Embryonic facial prominence (tissue), 1 donor: ENCODE measurements around the gene CUX1.

Experiments
- DNase-seq: peaks from one replicate; pipeline ENCODE4 v3.0.0-alpha.2; 2016; ENCODE audit errors: extremely low spot score

CUX1 gene, protein sequence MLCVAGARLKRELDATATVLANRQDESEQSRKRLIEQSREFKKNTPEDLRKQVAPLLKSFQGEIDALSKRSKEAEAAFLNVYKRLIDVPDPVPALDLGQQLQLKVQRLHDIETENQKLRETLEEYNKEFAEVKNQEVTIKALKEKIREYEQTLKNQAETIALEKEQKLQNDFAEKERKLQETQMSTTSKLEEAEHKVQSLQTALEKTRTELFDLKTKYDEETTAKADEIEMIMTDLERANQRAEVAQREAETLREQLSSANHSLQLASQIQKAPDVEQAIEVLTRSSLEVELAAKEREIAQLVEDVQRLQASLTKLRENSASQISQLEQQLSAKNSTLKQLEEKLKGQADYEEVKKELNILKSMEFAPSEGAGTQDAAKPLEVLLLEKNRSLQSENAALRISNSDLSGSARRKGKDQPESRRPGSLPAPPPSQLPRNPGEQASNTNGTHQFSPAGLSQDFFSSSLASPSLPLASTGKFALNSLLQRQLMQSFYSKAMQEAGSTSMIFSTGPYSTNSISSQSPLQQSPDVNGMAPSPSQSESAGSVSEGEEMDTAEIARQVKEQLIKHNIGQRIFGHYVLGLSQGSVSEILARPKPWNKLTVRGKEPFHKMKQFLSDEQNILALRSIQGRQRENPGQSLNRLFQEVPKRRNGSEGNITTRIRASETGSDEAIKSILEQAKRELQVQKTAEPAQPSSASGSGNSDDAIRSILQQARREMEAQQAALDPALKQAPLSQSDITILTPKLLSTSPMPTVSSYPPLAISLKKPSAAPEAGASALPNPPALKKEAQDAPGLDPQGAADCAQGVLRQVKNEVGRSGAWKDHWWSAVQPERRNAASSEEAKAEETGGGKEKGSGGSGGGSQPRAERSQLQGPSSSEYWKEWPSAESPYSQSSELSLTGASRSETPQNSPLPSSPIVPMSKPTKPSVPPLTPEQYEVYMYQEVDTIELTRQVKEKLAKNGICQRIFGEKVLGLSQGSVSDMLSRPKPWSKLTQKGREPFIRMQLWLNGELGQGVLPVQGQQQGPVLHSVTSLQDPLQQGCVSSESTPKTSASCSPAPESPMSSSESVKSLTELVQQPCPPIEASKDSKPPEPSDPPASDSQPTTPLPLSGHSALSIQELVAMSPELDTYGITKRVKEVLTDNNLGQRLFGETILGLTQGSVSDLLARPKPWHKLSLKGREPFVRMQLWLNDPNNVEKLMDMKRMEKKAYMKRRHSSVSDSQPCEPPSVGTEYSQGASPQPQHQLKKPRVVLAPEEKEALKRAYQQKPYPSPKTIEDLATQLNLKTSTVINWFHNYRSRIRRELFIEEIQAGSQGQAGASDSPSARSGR (N-terminal part only)

DNA sequence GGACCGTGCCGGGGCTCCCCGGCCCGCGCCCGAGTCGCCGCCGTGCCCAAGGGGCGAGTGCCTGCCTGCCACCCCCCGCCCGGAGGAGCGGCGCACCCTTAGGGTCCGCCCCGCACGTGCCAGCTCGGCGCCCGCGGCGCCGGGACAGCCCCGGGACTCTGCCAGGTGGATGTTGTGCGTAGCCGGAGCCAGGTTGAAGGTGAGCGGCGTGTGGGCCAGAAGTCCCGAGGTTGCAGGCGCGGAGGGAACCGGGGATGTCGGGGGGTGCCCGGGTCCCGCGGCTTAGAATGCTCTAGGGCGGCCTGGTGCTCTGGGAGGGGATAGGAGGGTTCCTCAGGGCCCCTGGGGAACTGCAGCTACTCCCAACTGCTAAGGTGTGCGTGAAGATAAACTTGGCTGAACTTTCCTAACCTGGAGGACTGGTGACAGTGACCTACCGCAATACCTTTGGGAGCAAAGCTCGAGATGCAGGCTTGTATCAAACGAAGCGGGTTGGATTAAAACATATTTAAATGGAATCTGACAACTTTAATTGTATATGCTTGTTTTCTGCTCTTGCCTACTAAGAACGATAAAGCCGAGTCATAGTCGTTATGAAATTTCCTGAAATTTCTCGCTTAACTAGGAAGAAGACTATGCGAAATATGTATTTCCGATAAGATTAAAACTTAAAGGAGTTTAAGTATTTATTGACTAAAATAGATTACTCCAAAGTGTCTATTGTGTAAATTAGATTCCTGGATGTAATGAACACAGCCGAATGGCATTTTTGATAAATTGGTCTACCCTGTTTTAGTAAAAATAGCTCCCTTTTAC is at the start of gene CUX1:
TSS of gene CUX1 (plus strand) at position 156 of the 816 bp plus-strand sequence. CDS start at position 170, 14 bp downstream.
- no peak for DNase-seq

DNA sequence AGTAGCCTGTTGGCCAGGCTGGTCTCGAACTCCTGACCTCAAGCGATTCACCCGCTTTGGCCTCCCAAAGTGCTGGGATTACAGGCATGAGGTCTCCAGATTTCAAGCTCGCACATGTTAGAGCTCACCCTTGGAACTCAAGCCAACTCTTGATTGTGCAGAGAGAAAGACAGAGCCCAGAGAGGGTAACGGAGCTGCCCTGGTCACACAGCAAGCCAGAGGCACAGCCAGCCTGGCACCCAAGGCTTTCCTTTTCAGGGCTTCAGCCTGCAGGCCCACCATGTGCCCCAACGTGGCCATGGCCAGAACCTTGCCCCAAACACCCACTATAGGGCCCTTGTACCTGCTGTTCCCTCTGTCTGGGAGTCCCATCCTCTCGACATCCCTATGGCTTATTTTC is 49.1 kb upstream of the CUX1 start:
- no peak for DNase-seq

DNA sequence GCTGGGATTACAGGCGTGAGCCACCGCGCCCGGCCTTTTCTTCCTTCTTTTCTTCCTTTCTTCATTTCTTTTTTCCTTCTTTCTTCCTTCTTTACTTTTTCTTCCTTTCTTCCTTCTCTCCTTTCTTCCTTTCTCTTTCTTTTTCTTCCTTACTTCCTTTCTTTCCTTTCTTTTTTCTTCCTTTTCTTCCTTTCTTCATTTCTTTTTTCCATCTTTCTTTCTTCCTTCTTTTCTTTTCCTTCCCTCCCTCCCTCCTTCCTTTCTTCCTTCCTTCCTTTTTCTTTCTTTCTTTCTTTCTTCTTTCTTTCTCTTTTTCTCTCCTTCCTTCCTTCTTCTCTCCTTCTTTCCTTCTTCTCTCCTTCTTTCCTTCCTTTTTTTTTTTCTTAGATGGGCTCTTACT is 47.0 kb upstream of the CUX1 start:
- DNase-seq: no peak

DNA sequence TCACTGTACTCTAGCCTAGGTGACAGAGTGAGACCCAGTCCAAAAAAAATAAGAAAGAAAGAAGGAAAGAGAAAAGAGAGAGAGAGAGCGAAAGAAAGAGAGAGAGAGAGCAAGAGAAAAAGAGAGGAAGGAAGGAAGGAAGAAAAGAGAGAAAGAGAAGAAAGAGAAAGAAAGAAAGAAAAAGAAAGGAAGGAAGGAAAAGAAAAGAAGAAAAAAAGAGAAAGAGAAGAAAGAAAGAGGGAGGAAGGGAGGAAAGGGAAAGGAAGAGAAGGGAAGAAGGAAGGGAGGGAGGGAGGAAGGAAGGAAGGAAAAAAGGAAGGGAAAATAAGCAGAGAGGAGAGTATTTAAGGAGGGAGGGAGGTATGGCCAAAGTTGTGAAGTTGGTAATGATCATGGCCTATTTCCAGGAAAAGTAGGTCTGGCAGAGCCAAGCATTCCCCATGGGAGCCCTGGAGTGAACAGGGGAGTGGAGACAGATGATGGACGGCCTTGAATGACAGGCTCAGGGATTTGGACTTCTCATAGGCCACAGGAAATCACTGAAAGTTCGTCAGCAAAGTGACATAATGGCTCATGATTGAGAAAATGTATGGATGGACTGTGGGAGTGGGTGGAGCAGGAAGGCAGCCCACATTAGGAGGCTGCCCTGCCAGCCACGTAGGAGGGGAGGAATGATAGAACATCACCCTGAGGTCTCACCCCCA is 44.8 kb upstream of the CUX1 start:
- DNase-seq: no peak

DNA sequence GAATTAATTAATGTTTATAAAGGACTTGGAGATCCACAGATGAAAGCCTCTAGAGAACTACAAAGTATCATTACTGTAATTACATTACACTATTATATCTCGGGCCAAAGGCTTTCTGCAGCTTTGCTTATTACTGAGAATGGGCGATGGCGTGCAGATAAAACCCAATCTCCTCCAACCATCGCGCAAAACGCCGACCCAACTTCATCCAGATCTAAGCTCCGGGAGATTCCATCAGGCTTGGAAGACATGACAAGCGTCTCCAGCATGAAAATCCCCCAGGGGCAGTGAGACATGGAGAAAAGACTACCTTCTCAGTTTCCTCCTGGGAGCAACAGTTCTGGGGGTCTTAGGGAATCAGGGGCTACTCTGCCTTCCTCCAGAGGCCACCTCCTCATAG is 42.2 kb upstream of the CUX1 start:
- DNase-seq: no peak

DNA sequence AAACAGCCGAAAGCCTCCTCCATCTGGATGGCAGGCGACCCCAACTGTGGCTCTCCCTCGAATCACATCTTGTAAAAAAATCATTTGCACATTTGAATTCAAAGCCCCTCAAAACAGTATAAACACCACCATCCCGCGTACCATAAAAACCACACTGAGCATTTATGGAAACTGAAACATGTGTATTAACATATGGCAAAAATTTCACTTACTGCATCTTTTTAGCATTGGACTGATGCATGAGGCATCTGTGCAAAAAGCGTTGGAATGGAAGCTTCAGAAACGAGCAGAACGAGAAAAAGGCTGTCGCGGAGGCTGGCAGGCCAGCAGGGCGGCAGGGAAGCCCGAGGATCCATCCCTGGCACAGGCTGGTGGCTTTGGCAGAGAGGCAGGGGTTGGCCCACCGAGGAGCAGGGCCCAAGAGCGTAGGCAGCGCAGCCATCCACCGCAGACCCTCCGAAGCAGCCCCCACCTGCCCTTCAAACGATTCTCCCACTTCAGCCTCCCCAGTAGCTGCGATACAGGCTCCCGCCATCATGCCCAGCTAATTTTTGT is 39.3 kb upstream of the CUX1 start:
- DNase-seq: no peak

DNA sequence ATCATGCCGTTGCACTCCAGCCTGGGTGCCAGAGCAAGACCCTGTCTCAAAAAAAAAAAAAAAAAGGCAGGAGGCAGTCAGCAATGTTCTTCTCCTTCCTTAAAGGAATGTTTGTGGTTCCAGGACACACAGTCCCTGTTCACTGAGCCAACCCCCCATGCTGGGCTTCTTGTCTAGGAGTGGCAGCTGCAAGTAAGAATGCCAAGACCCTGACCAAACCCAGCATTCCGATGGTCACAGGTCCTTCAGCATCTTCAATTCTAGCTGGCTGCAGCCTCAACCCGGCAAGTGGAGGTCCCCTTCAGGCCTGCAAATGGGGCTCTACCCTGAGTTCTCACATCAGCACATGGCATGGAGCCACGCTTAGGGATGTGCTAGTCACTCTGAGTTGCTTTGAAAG is 38.2 kb upstream of the CUX1 start:
- no peak for DNase-seq

DNA sequence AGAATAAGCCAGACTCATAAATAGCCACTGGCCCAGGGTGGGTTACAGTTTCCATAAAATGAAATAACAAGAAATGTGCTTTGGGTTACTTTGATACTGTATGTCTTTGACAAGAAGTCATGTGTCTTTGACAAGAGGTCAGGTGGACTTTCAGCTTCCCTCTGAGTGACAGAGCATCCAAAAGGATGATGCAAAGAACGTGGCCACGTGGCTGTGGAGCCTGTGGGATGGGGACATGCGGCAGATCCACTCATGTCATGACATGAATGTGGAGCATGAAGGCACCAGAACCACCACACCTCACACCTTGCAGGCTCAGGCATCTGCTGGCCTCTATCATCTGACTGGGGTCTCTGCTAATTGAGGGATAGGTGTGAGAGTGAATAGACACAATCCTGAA is 37.1 kb upstream of the CUX1 start:
- no peak for DNase-seq

DNA sequence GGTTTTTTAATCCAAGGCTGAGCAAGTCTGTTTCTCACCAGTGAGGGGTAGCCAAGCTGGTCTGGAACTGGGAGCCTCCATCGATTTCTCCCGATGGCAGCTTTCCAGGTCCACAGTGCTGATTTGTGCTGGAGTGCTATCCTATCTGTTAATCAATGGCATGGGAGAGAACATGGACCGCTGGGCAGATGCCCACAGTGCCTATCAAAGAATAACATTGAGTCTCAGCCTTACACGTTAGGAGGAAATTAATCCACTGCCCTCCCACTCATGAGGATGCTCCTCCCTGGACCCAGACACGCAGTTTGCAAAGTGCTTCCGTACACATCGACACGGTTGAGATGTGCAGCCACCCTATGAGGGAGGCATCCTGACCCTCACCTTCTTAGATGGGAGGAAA is 36.0 kb upstream of the CUX1 start:
- no peak for DNase-seq

DNA sequence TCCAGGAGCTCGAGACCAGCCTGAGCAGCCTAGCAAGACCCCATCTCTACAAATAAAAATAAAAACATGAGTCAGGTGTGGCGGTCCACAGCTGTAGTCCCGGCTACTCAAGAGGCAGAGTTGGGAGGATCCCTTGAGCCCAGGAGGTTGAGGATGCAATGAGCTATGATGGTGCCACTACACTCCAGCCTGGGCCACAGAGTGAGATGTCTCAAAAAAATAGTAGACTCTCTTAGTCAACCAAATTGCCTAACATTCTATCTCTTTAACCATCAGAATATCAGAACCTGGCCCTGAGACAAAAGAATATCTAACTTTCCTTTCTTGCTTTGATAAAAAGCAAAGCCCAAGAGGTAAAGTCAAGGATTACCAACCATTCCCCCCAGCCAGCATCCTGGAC is 35.0 kb upstream of the CUX1 start:
- DNase-seq: no peak

DNA sequence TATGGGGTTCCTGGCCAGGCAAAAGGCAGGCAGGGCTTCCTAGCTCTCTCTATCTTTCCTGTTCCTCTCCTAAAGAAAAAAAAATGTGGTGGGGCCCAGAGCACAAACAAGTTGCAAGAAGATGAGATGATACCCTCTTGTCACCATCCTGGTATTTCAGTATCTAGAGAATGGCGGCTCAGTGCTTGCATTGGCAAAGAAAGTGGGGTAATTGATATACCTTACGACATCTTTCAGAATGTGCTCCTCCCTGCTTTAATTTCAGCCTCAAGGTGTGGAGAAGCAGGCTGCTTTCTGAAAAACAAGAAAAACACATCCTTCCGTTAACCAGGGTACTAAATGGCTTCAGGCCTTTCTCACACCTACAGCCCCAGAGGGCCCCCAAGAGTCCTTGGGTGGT is 34.5 kb upstream of the CUX1 start:
- DNase-seq: no peak

DNA sequence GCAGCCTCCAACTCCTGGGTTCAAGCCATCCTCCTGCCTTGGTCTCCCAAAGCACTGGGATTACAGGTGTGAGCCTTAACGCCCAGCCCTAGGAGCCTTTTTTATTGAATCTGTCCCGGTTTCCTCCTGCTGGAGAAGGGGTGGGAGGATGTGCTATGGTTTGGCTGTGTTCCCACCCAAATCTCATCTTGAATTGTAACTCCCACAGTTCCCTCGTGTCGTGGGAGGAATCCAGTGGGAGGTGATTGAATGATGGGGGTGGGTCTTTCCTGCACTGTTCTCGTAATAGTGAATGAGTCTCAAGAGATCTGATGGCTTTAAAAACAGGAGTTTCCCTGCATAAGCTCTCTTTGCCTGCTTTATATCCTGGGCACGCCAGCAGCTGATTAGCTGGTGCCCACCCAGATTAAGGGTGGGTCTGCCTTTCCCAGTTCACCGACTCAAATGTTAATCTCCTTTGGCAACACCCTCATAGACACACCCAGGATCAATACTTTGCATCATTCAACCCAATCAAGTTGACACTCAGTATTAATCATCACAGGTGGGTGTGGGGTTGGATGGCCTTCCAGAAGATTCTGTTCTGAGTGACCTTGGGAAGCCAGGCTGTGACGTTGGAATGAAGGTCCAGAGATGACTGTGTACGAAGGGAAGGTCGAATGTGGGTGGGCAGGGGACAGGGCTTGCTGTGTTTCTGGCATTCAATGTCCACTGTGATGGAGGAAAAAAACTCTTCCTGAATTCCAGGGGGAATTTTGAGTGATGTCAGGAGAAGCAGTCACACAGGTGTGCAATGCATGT is 33.8 kb upstream of the CUX1 start:
- DNase-seq: no peak

DNA sequence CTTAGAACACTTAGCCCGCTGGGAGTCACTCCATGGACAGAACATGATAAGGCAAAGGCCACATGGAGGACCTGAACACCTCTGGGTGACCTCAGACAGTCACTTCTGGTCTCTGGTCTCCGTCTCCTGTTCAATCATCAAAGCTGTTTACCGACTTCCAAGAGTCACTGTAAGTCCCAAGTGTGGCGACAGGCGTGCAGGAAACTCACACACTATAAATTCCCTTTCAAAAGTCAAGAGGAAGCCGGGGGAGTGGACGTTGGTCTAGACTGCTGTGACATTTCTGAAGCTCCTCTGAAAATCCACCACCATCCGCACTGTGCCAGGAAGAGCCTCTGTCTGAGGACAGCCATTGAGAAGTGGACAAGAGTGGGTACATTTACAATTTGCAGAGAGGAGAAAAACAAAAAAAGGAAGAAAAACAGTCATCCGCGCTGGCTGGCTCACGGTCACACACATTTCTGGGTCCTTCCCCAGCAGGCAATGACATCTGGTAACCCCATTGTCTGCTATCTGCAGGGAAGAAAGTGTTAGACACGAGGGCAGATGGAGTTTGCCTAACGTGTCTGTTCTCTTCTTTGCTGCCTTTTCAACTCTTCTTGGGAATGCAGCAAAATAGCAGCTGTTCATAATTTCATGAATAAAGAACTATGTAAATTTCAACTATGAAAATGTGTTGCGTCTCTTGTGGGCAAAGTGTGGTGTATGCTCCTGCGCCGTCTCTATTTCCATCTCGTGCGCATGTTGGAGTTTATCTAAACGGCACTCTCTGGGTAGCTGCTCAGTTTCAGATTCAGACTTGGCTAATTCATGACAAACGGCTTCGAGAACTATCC is 32.9 kb upstream of the CUX1 start:
- no peak for DNase-seq

DNA sequence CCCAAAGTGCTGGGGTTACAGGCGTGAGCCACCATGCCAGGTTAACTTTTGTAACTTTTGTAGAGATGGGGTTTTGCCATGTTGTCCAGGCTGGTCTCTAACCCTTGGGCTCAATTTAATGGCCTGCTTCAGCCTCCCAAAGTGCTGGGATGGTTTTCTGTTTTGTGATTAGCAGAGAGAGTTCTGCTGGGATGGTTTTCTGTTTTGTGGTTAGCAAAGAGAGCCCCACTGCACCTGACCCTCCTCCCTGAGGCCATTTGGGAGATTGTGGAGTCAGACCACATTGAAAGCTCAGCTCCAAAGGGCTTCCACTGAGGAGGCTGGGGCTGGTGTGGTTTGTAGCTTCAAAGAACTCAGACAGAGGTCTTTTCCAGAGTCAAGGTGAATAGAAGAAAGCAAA is 29.6 kb upstream of the CUX1 start:
- no peak for DNase-seq

DNA sequence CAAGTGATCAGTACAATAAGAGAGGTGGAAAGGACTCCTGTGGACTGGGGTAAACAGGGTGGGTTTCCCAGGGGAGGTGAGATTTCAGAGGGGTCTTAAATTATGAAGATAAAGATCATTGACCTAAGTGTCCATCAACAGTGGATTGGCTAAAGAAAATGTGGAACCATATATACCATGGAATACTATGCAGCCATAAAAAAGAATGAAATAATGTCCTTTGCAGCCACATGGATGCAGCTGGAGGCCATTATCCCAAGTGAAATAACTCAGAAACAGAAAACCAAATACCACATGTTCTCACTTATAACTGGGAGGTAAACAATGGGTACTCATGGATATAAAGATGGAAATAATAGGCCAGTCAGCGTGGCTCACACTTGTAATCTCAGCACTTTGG is 28.9 kb upstream of the CUX1 start:
- DNase-seq: no peak

DNA sequence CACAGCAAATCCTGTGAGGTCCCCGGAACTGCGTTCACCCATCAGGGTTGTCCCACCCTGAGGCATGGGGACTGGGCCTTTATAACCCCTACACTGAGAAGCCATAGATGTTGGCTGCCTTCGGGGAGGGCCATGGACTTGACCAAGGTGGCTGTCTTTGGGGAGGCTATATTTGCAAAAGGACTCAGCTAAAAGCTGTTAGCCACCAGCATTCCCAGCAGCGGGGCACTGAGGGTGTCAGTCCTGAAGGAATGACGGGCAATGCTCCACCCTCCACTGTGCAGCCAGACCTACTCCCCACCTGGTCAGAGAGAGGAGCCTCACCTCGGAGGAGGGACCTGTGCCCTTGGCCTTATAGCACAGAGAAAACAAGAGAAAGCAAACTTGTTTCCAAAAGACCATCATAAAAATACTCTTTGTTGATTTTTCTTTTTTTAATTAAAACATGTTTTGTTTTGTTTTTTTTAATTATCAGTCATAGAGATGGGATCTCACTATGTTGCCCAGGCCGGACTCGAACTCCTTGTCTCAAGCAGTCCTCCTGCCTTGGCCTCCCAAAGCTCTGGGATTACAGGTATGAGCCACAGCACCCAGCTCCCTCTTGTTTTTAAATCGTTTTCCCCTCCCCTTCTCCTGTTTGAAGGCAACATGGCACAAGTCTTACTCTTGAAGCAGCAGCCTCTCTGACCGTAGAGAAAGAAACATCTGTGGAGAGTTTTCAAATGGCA is 26.7 kb upstream of the CUX1 start:
- DNase-seq: no peak

DNA sequence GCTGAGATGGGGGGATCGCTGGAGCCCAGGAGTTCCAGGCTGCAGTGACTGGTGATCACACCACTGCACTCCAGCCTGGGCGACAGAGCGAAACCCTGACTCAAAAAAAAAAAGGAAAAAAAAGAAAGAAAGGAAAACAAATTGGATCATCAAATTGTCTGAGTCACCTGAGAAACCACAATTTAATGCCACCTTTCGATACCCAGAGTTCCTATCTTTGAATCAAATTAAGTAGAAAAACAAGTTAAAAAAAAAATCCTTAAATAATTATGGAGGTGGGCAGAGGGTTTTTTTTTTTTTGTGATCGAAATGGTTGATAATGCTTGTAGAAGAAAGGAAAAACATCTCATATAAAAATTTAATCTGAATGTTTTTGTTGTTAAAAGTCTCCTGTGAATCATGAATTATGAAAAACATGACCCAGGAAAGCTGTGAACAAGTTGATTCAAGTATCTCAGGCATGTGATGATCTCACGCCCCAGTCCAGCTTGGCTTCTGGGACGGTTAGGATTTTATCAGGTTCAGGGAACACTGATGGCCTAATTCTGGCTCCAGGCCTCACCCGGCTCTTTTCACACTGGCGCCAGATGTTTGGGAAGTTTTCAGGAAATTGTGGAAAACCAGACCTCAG is 25.3 kb upstream of the CUX1 start:
- DNase-seq: no peak
